Breast epithelium (tissue), 4 donors: ENCODE data around the gene LRRC40. TPM values are rescaled to one million over a fixed set of nuclear protein-coding genes. Genes with fewer than 3 reads are reported as not detected.

Experiments
- DNase-seq, 2 donors: peaks; one replicate each; pipeline ENCODE4 v3.0.0-alpha.2; 2019; ENCODE audit warnings: low spot score in 2 of 2
- H3K27ac ChIP-seq, 2 donors: fragments of 200-600 bp; sonication (generic) in 1 of 2; one replicate each; pipeline ENCODE4 v1.5.1; 2016 to 2019; ENCODE audit warnings: mild to moderate bottlenecking in 1 of 2
- H3K27me3 ChIP-seq, 2 donors: fragments of 200-600 bp; sonication (generic) in 1 of 2; one replicate each; pipeline versions ENCODE4 v1.5.1 to v1.6.0; 2017 to 2019; ENCODE audit warnings: control low read depth in 1 of 2, mild to moderate bottlenecking in 1 of 2
- H3K36me3 ChIP-seq: fragments of 200-600 bp; one replicate; pipeline ENCODE4 v1.5.1; 2019
- H3K4me1 ChIP-seq, 2 donors: fragments of 200-600 bp; sonication (generic); one replicate each; pipeline ENCODE4 v1.5.1; 2016 to 2019; ENCODE audit warnings: control low read depth in 1 of 2
- H3K4me3 ChIP-seq, 3 donors: fragments of 200-600 bp; sonication (generic); 1 replicate in 2 of 3; 2 replicates in 1 of 3; pipeline ENCODE4 v1.5.1; 2016 to 2019; ENCODE audit warnings: mild to moderate bottlenecking in 3 of 3, moderate library complexity in 2 of 3
- H3K9me3 ChIP-seq, 2 donors: fragments of 200-600 bp; sonication (generic) in 1 of 2; one replicate each; pipeline ENCODE4 v1.5.1; 2016 to 2019; ENCODE audit warnings: control low read depth in 1 of 2
- CTCF ChIP-seq, 3 donors: fragments of 450-650 bp; IDR thresholded peaks; one replicate each; pipeline ENCODE4 v1.5.1; 2016 to 2017; ENCODE audit warnings: antibody characterized with exemption in 3 of 3, mild to moderate bottlenecking in 3 of 3, moderate library complexity in 3 of 3
- POLR2A ChIP-seq: fragments of 450-650 bp; IDR thresholded peaks from one replicate; pipeline ENCODE4 v1.6.1; 2016; ENCODE audit warnings: antibody characterized with exemption, mild to moderate bottlenecking, moderate library complexity
- POLR2AphosphoS5 ChIP-seq, 3 donors: sonication (generic); formaldehyde crosslinking; IDR thresholded peaks; one replicate each; pipeline ENCODE4 v1.6.1; 2017; ENCODE audit warnings: antibody characterized with exemption in 3 of 3
- intact Hi-C: fragments of 100-400 bp; cut with DNase I; formaldehyde crosslinking; loops from one replicate; pipeline ENCODE4 v1.15.1; 2023; ENCODE audit warnings: low total_unique reads
- total RNA-seq, 3 donors: library from RNA; depleted of rRNA; stranded (reverse); fragments of >200 nt; gene quantifications; one replicate each; pipeline ENCODE4 v1.1.0, GENCODE V29; 2016

The LRRC40 gene
- total RNA-seq, 3 donors from 2014 or later, result 13.9 to 22.1 (median 15.4) TPM

- H3K4me3 ChIP-seq, result no peak overlapping the region
- no peaks in the 10 kb centered on the region for H3K4me1 ChIP-seq
- DNase-seq, result no peak
- TF ChIP-seq POLR2AphosphoS5 (IDR thresholded peaks at IDR 0.05) (no peak), CTCF (IDR thresholded peaks at IDR 0.05) (no peak), POLR2A (no peak)
- no peaks in the 10 kb centered on the region for H3K9me3 ChIP-seq
- no peak overlapping the region for H3K27ac ChIP-seq
- no peaks in the 10 kb centered on the region for H3K36me3 ChIP-seq
- H3K27me3 ChIP-seq, result no peaks in the 10 kb centered on the region
- intact Hi-C loops, result no loop called here
These were observed 37.1 kb downstream of the LRRC40 start for GRCh38 chr1:70168283-70168682.

GRCh38 chr1:70164350-70164749 is 41.0 kb downstream of the LRRC40 start:
- Histone ChIP-seq H3K9me3 (no peaks in the 10 kb centered on the region), H3K27ac (no peak overlapping the region), H3K27me3 (no peaks in the 10 kb centered on the region), H3K4me1 (no peaks in the 10 kb centered on the region), H3K36me3 (no peaks in the 10 kb centered on the region), H3K4me3 (no peak overlapping the region)
- DNase-seq, result no peak
- intact Hi-C loops, result no loop called here
- no peak for TF ChIP-seq CTCF (IDR thresholded peaks at IDR 0.05)
- TF ChIP-seq POLR2A, result no peak
- TF ChIP-seq POLR2AphosphoS5 (IDR thresholded peaks at IDR 0.05), result no peak

GRCh38 chr1:70156529-70157120 is 48.8 kb downstream of the LRRC40 start:
- H3K27me3 ChIP-seq, result no peaks in the 10 kb centered on the region
- intact Hi-C loops, result no loop called here
- H3K4me1 ChIP-seq, result no peaks in the 10 kb centered on the region
- TF ChIP-seq POLR2AphosphoS5 (IDR thresholded peaks at IDR 0.05) (no peak), CTCF (IDR thresholded peaks at IDR 0.05) (no peak), POLR2A (no peak)
- no peak overlapping the region for H3K27ac ChIP-seq
- no peaks in the 10 kb centered on the region for H3K36me3 ChIP-seq
- no peak overlapping the region for H3K4me3 ChIP-seq
- DNase-seq, result no peak
- H3K9me3 ChIP-seq, result no peaks in the 10 kb centered on the region

GRCh38 chr1:70153739-70154138 is 51.6 kb downstream of the LRRC40 start:
- TF ChIP-seq POLR2A (no peak), POLR2AphosphoS5 (IDR thresholded peaks at IDR 0.05) (no peak), CTCF (IDR thresholded peaks at IDR 0.05) (no peak)
- intact Hi-C loops, result no loop called here
- no peak for DNase-seq
- no peaks in the 10 kb centered on the region for H3K4me1 ChIP-seq
- H3K27ac ChIP-seq, result no peak overlapping the region
- no peaks in the 10 kb centered on the region for H3K36me3 ChIP-seq
- H3K9me3 ChIP-seq, result no peaks in the 10 kb centered on the region
- no peaks in the 10 kb centered on the region for H3K27me3 ChIP-seq
- no peak overlapping the region for H3K4me3 ChIP-seq

GRCh38 chr1:70150444-70150843 is 54.9 kb downstream of the LRRC40 start:
- Histone ChIP-seq H3K4me1 (no peaks in the 10 kb centered on the region), H3K36me3 (no peaks in the 10 kb centered on the region), H3K9me3 (no peaks in the 10 kb centered on the region), H3K27me3 (no peaks in the 10 kb centered on the region), H3K4me3 (no peak overlapping the region), H3K27ac (no peak overlapping the region)
- DNase-seq, result no peak
- intact Hi-C loops, result no loop called here
- TF ChIP-seq POLR2A, result no peak
- TF ChIP-seq CTCF (IDR thresholded peaks at IDR 0.05), result no peak
- TF ChIP-seq POLR2AphosphoS5 (IDR thresholded peaks at IDR 0.05), result no peak
